ENCODE data around the gene RPS27A.
"Not testable (repeated sequence)": the region's sequence is repeated elsewhere in the genome, so short reads cannot be mapped to it uniquely, and the experiment has no call there.

The RPS27A gene

DNA sequence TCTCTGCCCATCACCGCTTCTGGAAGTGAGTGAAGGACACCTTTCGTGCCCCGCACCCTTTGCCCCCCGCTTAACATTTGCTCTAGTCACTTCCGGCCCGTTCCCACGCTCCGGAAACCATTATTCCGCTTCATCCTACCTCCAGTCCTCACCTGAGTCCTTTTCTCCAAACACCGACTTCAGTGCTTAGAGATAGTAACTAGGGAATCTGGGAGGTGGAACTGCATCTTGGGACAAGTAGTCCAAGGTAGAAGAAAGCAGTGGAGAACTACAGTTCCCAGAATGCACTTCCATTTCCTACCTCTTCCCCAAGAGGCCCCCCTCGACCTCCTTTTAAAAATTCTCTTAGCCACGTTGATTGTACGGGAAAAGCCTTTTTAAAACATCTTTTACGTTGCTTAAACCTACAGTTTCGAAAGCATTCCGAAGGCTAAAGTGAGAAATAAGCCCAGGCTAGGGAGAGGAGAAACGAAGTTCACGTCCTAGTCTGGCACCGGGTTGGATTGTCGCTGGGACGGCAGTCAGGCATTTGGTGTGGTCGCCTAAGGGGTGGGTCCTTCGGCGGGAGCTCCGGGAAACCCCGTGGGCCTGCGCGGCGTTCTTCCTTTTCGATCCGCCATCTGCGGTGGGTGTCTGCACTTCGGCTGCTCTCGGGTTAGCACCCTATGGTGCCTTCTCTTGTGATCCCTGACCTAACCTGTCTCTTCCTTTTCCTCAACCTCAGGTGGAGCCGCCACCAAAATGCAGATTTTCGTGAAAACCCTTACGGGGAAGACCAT is at the start of gene RPS27A, which contains the start of gene CLHC1:
RPS27A (plus strand) TSS at position 605 of the 779 bp plus-strand sequence; CDS start at position 742, 137 bp downstream.
CLHC1 (minus strand) TSS at position 210 of the 779 bp plus-strand sequence. CDS start 9,882 bp downstream, outside the sequence.
- peak; percentile 94 for DNase-seq (ENCODE audit: low spot score)

DNA sequence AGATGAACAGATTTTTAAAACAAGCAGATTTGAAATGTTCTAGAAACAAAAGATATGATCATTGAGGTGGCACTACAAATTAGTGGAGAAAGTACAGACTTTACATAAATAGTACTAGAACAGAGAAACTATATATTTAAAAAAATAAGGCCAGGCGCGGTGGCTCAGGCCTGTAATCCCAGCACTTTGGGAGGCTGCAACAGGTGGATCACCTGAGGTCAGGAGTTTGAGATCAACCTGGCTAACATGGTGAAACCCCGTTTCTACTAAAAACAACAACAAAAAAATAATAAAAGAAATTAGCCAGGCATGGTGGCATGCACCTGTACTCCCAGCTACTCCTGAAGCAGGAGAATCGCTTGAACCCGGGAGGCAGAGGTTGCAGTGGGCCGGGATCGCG is 45.7 kb upstream of the RPS27A start:
- DNase-seq (ENCODE audit: low spot score): not testable (repeated sequence)

DNA sequence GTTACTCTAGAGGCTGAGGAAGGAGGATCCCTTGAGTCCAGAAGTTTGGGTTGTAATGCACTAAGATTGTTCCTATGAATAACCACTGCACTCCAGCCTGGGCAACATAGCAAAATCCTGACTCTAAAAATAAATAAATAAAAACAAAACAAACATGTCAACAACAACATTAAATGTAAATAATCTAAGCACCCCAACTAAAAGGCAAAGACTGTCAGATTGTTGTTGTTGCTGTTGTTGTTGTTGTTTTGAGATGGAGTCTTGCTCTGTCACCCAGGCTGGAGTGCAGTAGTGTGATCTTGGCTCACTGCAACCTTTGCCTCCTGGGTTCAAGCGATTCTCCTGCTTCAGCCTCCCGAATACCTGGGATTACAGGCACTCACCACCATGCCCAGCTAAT is 40.6 kb upstream of the RPS27A start:
- DNase-seq (ENCODE audit: low spot score): not testable (repeated sequence)

DNA sequence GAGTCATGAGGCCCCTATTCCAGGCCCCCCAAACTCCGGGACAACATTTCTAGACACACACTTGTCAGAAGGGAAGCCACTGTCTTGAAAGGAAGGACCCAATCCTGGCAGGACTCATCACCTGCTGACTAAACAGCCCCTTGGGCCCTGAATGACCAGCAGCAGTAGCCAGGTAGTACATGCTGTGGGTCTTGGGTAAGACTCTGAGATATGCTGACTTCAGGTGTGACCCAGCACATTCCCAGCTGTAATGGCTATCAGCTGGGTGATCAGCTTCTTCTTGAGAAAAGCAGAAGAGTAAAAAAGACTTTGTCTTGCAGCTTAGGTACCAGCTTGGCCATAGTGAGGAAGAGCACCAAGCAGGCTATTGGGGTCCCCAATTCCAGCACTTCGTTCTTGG is 36.0 kb upstream of the RPS27A start:
- no peak for DNase-seq (ENCODE audit: low spot score)

DNA sequence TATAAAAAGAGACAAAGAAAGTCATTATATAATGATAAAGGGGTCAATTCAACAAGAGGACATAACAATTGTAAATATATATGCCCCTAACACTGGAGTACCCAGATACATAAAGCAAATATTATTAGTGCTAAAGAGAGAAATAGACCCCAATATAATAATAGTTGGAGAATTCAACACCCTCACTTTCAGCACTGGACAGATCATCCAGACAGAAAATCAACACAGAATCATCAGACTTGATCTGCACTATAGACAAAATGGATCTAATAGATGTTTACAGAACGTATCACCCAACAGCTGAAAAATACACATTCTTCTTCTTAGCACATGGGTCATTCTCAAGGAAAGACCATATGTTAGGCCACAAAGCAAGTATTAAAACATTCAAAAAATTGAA is 32.1 kb upstream of the RPS27A start:
- DNase-seq (ENCODE audit: low spot score): no peak

DNA sequence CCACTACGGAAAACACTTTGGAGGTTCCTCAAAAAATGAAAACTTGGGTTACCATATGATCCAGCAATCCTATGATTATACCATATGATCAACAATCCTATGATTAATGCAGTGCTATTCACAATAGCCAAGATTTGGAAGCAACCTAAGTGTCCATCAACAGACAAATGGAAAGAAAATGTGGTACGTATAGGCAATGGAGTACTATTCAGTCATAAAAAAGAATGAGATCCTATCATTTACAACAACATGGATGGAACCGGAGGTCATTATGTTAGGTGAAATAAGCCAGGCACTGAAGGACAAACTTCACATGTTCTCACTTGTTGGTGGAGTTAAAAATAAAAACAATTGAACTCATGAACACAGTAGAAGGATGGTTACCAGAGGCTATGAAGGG is 28.0 kb upstream of the RPS27A start:
- DNase-seq (ENCODE audit: low spot score): no peak

DNA sequence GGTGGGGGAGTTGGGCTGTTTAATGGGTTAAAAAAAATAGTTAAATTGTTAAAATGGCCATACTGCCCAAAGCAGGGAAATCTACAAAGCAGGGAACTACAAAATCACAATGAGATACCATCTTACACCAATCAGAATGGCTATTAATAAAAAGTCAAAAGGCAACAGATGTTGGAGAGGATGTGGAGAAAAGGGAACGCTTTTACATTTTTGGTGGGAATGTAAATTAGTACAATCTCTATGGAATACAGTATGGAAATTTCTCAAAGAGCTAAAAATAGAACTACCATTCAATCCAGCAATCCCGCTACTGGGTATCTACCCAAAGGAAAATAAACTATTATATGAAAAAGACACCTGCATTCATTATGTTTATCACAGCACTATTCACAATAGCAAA is 27.5 kb upstream of the RPS27A start:
- no peak for DNase-seq (ENCODE audit: low spot score)

DNA sequence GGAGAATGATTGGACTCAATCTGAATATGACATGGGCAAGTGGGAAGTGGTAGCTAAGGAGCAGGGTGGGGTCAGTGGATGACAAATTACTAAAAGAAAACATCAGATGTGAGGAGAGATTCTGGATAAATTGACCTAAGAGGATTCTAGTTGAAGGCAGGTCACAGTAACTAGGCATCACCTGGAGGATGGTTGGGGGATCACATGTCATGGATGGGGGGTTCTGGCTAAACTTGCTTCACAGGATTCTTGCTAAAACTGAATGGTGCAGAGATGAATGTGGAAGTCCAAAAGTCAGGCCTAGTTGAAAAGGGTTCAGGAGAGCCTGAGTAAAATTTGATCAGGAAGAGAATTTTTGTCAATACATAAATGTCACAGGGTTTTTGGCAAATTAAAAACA is 18.7 kb upstream of the RPS27A start:
- DNase-seq (ENCODE audit: low spot score): no peak

DNA sequence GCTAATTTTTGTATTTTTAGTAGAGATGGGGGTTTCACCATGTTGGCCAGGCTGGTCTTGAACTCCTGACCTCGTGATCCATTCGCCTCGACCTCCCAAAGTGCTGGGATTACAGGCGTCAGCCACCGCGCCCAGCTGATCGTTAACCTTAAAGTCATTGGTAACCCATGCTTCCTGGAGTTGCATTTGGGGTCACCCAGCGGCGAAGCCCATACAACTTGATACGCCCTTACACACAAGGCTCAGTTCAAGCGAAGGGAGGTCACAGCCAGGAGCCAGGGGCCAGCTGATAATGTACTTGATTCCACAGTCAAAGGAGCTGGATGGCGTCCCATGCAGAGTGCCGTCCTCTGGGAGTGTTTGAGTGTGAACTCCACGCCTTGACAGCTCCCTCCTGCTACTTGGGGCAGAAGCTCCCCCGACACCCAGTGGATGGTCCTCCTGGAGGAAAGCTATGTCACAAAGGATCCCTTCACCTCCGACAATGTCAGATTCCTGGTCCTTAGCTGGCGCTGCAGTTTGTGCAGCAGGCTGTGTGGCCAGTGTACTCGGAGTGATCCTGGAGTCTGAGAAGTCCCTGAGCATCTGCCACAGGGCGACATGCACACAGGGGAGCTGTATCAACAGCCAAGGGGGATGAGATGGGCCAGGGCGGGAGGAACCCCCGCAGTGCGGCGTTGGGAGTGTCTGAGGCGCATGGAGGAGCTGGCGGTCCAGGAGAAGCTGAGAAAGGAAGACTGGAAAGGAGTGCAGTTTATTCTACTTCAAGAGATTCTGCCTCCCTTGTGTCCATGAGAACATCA is 8.3 kb upstream of the RPS27A start:
- DNase-seq (ENCODE audit: low spot score): no peak

DNA sequence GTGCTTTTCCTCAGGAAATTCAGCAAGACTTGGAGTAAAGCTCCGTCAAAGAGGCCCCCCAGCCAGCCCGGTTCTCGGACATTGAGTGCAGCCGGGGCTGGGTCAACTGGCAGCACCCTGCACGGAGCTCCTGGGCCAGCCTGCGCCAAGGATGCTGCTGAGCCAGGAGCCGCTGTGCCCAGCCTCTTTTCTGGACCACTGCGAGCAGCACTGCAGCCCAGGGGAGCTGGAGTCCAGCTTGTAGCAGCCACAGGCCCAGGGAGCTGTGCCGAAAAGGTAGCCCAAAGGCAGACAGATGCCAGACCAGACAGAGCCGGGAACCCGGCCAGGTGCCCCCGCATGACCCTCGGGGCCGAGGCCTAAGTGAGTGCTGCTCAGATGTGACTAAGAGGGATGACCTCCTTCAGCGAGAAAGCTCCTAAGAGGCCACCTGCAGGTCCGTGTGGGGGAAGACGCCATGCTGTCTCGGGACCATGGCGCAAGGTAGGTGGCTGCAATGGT is 7.7 kb upstream of the RPS27A start:
- DNase-seq (ENCODE audit: low spot score): no peak

DNA sequence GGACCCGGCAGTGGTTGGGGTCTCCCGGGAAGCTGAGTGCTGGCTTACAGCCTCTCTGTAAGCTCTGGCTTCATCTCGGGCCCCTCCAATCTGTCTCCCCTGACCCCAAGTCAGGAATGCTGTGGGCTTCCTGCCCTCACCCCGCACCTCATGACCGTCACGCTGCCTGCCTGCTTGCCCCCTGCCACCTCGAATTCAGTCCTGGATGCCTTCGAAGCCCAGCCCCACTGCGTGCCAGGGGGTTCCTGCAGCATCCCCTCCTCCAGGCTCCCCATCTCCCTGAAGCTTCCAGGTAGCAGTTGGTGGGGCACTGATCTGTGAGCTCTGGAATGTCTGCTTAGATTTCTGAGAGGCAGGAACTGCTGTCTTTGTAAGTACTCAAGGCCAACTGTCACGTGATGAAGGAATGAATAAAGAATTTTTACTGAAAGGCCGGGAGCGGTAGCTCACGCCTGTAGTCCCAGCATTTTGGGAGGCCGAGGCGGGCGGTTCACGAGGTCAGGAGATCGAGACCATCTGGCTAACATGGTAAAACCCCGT is 6.9 kb upstream of the RPS27A start:
- DNase-seq (ENCODE audit: low spot score): no peak

DNA sequence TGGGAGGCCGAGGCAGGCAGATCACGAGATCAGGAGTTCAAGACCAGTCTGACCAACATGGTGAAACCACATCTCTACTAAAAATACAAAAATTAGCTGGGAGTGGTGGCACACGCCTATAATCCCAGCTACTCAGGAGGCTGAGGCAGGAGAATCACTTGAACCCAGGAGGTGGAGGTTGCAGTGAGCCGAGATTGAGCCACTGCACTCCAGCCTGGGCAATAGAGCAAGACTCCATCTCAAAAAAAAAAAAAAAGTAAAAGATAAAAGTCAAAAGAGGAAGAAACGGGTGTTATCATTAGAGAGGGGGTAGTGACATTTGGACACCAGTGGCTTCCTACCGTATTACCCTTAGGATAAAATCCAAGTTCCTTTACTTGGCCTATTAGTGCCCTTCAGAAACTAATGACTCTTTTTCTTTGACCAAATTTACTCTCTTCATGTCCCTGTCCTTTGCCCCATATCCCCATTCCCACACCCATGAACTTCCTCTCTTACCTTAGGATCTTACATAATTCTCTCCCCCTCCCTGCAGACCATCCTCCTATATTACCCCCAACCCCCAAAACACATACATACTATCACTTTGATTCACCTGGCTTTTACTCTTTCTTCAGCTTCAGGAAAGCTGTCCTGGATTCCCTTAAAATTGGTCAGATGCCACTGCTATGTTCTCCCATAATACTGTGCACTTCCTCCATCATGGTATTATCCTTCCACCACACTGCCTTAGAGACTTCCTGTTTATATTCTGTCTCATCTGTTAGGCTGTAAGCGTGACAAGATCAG is 4.9 kb upstream of the RPS27A start:
- peak; percentile 10 for DNase-seq (ENCODE audit: low spot score)

DNA sequence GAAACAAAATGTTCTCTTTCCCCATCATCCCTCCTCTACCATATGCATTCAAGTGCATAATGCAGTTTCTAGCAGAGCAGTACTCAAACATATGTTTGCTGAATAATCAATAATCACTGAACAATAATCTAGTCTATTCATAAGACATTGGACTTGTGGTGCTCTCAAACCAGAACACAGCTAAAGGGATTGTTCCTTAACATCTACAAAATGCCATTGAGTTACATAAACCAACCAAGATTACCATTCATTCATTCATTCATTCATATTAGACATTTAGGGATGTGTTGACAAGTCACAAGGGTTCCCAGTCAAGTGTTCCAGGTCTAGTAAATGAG is 4.3 kb upstream of the RPS27A start:
- no peak for DNase-seq (ENCODE audit: low spot score)

DNA sequence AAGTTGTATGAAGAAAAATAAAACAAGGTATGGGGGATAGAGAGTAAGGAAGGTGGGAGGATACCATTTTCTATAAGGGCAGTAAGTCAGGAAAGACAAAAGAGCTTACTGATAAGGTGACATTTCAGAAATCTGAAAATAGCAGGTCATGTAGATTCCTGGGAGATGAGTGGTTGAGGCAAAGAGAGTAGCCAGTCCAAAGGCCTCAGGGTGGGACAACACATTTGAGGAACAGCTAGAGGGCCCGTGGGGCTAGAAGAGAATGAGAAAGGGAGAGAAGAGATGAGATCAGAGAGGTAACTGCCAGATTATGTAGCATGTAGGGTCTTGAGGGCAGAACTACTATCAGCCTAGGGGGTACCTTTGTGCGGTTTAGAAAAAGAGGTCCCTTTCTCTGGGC is 3.3 kb upstream of the RPS27A start:
- DNase-seq (ENCODE audit: low spot score): no peak

DNA sequence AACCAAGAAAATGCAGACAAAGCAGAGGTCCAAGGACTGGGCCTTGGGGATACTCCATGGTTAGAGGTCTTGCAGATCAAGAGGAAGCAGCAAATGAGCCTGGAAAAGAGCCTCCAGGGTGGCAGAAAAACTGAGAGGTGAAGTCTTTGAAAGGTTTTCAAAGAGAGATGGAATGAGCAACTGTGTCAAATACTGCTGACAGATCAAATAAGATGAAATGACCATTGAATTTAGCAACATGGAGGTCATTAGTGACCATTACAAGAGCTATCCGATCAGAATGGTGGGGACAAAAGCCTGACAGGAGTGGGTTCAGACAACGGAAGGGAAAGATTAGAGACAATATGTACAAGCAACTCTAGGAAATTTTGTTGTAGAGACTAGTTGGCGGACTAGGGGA is 1.9 kb upstream of the RPS27A start:
- no peak for DNase-seq (ENCODE audit: low spot score)

DNA sequence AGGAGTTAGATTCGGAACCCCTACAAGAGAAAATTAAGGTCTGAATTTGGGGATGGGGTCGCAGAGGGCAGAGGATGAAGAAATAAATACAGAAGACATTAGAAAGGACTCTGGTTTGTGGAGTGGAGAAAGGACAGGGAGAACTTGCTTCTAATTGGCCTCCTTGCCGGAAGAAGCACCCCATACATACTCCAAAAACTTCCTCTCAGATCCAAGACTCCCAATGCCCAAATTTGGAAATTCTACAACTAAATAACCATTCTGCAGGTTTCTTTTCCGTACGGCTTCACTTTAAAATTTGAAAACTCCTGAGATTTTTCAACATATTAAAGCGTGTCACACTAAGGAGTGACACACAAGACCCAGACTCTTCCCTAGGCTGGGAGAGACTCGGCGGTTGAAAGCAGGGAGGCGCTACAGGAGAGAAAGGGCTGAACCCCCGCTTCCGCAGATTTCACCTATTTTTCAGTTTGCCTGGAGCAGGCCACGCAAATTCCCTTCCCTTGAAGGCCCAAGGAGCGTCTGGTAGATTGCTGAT is 873 bp upstream of the RPS27A start:
- no peak for DNase-seq (ENCODE audit: low spot score)

DNA sequence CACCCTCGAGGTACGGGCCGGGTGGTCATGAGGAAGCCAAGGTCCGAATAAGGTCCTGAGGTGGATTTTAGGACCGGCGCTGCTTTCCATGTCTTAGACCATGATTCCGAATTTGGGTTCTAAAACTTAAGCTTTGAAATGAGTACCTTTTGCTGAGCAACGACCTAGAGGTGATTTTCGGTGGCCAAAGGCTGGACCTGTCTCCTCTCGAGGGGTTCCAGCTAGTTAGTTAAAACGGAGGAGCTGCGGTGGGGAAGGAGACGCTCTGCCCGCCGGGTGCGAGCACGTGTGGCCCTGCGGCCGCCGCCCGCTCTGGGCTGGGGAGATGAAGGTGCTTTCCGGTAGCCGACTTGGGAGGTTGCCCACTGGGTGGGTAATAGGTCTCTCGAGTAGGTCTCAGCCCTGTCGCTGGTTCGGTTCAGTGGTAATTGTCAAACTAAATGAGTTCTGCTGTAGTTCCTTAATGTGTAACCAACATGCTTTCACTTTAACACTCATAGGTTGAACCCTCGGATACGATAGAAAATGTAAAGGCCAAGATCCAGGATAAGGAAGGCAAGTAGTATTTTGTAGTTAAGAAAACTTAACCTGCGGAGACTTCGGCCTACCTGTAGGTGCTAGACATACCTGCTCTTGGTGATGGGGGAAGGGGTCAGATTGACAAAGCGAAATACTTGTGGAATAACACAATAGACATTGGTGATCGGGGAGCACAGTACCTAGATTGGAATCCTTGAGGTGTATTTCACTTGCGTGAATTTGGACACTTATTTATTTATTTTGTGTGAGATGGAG is 572 bp downstream of the RPS27A start:
- peak; percentile 44 for DNase-seq (ENCODE audit: low spot score)

DNA sequence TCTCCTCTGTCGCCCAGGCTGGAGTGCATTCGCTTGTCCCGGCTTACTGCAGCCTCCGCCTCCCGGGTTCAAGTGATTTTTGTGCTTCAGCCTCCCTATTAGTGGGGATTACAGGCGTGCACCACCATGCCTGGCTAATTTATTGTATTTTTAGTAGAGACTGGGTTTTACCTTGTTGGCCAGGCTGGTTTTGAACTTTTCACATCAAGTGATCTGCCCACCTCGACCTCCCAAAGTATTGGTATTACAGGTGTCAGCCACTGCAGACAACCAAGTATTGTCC is 1.1 kb downstream of the RPS27A start:
- DNase-seq (ENCODE audit: low spot score): no peak

DNA sequence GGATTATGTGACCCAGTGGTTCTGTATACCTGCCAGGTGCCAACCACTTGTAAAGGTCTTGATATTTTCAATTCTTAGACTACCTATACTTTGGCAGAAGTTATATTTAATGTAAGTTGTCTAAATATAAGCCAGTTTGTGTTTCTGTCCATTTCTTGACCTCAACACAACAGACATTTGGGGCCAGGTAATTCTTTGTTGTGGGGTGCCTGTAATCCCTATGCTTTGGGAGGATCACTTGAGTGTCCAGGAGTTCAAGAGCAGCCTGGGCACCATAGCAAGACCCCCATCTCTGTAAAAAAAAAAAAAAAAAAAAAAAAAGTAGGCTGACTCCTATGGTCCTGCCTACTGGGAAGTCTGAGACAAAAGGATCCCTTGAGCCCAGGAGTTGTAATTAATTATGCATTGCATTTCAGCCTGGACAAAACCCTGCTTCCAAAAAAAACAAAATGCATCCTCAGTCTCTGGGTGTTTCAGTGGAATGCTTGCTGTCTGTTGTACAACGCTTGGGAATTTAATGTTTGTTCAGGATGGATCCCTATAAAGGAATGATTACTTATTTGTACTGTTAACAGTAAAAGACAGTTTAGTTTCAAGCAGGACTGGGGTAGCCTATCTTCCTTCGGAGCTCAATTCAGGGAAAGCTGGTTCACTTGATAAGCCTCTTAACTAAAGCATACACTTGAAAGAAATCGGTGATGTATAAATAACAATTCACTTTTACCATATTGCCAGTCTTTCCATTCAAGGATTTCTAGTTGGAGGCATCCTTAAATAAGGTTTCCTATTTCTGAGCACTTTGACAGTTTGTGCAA is 3.4 kb downstream of the RPS27A start:
- no peak for DNase-seq (ENCODE audit: low spot score)

DNA sequence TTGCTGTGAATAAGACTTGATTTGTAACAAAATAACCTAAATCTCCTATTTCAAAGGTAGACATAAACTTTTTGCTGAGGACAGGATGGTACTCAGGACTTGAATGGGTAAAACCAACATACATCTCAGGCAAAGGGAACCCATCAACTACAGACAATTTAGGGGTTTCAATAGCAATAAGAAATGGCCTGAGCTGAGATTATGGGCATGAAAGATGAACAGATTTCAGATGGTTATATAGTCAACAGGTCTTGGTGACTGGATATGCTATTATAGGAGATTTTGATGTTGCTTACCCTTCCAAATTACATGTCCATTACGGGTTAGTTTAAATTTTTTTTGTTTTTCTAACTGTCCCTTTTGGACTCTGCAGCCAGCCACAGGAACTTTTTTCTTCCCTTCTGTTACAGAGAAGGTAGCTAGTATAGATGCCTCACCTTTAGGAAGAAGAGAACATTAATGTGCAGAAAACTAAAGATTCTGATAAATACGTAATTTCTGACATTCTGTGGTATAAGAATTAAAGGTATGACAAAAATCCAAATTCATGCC is 4.6 kb downstream of the RPS27A start:
- DNase-seq (ENCODE audit: low spot score): no peak
